GM18499 (cell line): ENCODE measurements around the gene UGT2B7.
"Not testable (repeated sequence)": the region's sequence is repeated elsewhere in the genome, so short reads cannot be mapped to it uniquely, and the experiment has no call there.

ENCODE experiments used
- ATAC-seq: cut with Tn5 transposase; IDR thresholded peaks from one replicate; pipeline ENCODE4 v1.9.1; 2021; ENCODE audit warnings: moderate number of reproducible peaks; ENCODE audit not compliant: insufficient read depth, unreplicated experiment

The UGT2B7 gene

GRCh38 chr4:69075061-69075792 lies 21.0 kb upstream of the UGT2B7 start:
- no peak for ATAC-seq

GRCh38 chr4:69078852-69079251 lies 17.4 kb upstream of the UGT2B7 start:
- no peak for ATAC-seq

DNA sequence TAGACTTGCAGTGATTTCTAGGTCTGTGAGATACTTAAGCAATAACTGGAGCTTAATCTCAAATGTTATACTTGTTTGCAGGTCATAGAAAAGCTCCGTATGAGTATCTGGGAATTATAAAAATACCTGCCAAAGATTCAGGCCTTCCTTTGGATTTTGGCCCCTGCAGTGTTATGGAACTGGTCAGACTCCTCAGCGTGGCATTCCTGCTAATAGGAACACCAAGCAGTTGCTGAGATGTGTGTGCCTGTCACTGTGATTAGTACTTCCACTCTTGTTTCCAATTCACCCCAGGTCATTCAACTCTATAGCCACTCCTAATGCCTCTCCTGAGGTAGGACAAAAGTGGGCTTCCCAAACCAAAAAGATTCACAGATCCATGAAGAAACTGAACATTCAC lies 7.8 kb upstream of the UGT2B7 start:
- ATAC-seq, result no peak

DNA sequence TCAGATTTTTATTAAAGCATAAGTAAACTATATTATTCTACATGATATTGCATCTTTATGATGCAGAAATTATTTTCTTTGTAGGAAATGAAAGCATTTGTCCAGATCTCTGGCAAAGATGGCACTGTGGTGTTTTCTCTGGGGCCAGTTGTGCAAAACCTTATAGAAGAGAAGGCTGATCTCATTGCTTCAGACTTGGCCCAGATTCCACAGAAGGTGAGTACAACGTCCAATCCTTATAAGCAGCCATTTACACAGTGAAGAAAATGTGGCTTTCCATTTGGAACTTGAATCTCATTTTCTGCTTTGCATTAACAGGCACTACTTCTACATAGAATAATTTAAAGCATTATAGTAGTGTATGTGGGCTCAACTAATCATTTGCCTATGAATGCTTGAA lies 6.9 kb upstream of the UGT2B7 start:
- no peak for ATAC-seq

DNA sequence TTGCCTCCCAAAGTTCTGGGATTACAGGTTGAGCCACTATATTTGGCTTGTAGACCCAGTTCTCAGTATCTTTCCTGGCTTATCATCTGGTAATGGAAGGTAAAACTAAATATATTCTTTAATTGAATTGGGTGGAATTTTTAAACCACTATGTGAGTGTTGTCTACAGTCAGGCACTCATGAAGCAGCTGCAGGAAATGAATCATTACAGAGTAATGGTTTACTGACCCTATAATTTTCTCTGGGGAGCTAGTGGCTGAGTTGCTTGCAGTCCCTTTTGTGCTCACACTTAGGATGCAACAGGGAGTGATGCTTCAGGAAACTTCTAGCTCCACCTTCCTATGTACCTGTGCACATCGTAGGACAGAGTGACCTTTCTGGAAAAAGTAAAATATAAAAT lies 4.1 kb upstream of the UGT2B7 start:
- no peak for ATAC-seq

DNA sequence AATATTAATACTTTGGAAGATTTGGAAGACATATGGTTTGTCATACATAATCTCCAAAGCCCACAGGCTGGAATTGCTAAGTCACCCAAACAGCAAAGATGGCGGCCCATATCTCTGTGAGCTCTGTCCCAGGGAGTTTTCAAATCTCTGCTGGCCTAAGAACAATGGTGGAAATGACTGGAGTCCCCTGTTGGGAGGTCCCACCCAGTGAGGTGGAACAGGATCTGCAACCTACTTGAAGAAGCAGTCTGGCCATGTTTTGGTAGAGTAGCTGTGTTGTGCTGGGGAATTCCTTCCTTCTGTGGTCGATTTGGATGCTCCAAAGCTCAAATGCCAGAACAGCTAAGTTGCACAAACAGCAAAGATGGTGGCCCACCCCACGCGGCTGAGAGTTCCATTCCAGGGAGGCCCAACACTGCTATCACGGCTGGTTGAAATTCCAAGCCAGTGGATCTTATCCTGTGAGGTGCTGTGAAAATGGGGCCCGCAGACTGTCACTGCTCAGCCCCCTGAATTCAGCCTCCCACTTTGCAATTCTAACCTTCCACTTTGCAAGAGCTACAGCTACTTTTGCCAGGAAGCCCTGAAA lies 3.2 kb upstream of the UGT2B7 start:
- ATAC-seq, result no peak

DNA sequence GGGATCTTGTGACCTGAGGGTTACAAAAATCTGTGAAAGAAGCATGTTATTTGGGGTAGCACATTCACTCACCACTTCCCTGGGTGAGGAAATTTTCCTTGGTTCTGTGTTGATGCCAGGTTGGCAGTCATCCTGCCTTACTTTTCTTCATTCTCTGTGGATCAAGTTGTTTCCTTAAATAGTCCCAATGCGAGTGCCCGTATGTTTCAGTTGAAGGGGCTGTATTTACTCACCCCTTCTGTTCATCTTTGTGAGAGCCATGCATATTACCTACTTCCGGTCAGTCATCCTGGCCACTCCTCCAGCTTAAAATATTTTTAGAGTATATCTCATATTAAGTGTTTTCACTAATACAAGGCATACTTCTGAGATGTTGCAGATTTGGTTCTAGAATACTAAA lies 2.6 kb upstream of the UGT2B7 start:
- no peak for ATAC-seq

- ATAC-seq, result no peak
These were observed 958 bp upstream of the UGT2B7 start for GRCh38 chr4:69095301-69095731.

DNA sequence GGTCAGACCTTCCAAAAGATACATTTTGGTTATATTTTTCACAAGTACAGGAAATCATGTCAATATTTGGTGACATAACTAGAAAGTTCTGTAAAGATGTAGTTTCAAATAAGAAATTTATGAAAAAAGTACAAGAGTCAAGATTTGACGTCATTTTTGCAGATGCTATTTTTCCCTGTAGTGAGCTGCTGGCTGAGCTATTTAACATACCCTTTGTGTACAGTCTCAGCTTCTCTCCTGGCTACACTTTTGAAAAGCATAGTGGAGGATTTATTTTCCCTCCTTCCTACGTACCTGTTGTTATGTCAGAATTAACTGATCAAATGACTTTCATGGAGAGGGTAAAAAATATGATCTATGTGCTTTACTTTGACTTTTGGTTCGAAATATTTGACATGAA lies 536 bp downstream of the UGT2B7 start:
- no peak for ATAC-seq

GRCh38 chr4:69098470-69098869 lies 2.2 kb downstream of the UGT2B7 start:
- ATAC-seq, result no peak

- ATAC-seq, result no peak
These were observed 3.6 kb downstream of the UGT2B7 start for GRCh38 chr4:69099910-69100309.

DNA sequence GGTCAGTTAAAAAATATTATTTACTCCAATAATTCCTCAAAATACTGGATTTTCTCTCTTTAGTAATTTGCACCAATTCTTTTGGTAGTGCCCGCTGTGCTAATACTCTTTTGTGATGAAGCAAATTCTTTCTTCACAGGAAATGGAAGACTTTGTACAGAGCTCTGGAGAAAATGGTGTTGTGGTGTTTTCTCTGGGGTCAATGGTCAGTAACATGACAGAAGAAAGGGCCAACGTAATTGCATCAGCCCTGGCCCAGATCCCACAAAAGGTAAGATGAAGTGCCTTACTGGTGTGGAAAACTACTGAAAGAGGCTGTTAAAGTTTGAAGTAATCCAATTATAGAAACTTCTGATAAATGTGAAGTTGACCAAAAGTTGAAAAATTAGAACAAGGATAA lies 6.4 kb downstream of the UGT2B7 start:
- not testable (repeated sequence) for ATAC-seq

- no peak for ATAC-seq
These were observed 8.5 kb downstream of the UGT2B7 start for GRCh38 chr4:69104719-69105275.

DNA sequence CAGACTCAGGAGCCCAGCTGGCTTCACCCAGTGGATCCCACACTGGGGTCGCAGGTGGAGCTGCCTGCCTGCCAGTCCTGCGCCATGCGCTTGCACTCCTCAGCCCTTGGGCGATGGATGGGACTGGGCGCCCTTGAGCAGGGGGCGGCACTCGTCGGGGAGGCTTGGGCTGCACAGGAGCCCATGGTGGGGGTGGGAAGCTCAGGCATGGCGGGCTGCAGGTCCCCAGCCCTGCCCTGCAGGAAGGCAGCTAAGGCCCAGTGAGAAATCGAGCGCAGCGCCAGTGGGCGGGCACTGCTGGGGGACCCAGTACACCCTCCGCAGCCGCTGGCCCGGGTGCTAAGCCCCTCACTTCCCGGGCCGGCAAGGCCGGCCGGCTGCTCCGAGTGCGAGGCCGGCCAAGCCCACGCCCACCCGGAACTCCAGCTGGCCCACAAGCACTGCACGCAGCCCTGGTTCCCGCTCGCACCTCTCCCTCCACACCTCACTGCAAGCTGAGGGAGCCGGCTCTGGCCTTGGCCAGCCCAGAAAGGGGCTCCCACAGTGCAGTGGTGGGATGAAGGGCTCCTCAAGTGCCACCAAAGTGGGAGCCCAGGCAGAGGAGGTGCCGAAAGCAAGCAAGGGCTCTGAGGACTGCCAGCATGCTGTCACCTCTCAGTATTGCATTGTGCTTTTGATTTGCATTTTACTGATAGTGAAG lies 19.0 kb downstream of the UGT2B7 start:
- not testable (repeated sequence) for ATAC-seq

DNA sequence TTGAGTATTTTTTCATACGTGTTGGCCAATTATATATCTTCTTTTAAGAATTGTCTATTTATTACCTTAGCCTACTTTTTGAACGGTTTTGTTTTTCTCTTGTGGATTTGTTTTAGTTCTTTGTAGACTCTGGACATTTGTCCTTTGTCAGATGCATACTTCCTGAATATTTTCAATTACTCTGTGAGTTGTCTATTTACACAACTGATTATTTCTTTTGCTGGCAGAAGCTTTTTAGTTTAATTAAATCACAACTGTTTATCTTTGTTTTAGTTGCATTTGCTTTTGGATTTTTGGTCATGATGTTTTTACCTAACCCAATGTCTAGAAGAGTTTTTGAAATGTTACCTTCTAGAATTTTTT lies 19.6 kb downstream of the UGT2B7 start:
- no peak for ATAC-seq

DNA sequence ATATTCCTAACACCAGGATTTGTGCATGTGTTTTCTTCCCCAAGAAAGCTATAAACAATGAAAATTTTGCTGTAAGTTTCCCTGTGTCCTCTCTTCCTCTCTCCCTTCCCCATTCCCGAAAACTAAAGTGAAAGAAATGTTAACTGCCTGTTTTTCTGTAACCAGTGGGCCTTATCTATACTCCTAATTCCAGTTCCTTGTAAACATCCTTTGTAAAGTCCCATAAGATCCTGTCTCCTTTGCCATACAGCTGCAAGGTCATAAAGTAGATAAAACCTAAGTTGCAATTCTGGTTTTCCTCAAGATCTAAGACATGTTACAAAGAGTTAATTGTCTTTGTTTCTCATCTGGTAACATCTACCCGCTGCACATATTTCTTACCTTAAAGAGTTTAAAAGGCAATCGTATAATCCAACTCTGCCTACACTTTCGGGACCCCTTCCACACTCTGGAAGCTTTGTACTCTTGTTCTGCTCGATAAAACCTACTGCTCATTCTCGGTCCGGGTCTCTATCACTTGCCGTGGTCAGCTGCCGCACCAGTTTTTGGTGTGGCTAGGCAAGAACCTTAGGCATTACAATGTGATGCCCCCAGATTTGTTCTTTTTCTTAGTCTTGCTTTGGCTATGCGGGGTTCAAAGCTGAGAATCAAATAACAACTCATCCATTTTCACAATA lies 20.5 kb downstream of the UGT2B7 start:
- no peak for ATAC-seq

DNA sequence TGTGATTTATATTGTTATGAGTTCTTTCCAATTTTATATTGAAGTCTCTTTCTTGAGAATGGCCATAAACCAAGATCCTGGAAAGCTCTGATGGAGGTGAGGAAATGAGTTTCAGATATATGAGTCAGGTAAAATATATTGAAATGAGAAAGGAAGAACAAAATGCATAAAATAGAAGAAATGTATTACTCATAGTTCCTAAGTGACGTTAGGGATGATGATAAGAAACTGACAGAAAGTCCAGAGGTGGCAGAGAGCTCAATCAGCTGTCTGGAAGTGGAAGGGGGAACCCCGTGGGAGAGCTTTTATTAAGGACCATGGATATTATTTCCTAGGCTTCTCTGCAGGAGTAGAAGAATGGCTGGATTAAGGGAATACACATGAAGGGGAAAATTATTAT lies 24.6 kb downstream of the UGT2B7 start:
- no peak for ATAC-seq

- no peak for ATAC-seq
These were observed 26.2 kb downstream of the UGT2B7 start for GRCh38 chr4:69122476-69122875.

DNA sequence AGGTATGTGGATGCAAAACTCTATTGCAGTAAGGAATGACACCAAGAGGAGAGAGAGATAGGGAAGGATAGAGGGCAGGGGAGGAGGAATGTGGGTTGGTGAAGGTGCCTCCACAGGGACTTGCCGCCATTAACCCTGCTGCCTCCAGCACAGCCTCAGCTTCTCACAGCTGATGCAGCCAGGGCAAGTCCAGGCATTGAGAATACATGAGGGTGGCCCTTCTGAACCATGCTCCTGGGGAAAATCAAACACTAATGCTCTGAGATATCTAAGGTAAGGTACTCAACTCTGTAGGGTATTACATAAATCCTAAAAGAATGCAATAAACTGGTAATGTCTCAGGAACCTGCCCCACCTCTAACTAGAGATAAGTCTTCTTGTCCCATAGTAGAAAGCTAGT lies 28.7 kb downstream of the UGT2B7 start:
- ATAC-seq, result no peak

DNA sequence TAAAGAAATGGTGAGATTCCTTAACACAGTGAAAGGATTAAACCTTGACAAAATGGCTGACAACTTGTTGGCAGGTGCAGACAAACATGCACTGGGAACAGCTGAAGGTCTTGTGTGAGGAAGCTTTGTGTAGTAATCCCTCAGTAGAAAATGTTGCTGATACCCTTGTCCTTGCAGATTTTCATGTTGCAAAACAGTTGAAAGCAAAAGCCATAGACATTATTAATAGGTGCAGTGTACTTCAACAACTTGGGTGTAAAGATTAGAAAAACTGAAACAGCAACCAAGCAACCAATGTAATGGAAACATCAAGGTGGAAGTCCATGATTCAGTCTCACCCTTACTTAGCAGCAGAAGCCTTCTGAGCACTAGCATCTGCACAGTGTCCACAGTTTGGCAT lies 29.8 kb downstream of the UGT2B7 start:
- ATAC-seq, result no peak

DNA sequence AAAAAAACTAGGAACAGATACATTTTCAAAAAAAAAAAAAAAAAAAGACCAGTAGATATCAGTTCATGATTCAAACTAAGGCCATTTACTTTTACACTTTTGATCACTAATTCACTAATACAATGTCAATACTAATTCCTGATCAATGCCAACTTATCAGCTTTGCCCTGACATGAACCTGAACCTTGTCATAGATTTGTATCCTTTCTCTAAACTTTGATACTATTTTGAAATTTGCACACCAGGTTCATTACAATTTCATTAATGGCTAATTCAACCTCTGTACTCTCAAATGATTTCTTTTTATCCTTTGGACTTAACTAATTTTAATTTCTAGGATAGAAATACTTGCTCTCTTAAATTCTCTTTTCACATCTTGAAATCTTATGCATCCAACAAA lies 37.7 kb downstream of the UGT2B7 start:
- no peak for ATAC-seq
